Activated CD8-positive, alpha-beta memory T cell treated with anti-CD3 and anti-CD28 coated beads for 1 hour (primary cell): Measurements from ENCODE around the gene SLC10A6.

ENCODE experiments used
- DNase-seq, 2 donors: peaks; one replicate each; pipeline ENCODE4 v3.0.0-alpha.2; 2020; ENCODE audit warnings: low read depth in 1 of 2; ENCODE audit errors: extremely low read depth in 1 of 2

The SLC10A6 gene

GRCh38 chr4:86848136-86848535 lies 1.0 kb downstream of the SLC10A6 start:
- DNase-seq = no peak

GRCh38 chr4:86847571-86847970 lies 1.6 kb downstream of the SLC10A6 start:
- no peak for DNase-seq

GRCh38 chr4:86846921-86847320 lies 2.3 kb downstream of the SLC10A6 start:
- no peak for DNase-seq

- no peak for DNase-seq
Measured at GRCh38 chr4:86845593-86845992, 3.6 kb downstream of the SLC10A6 start.

- no peak for DNase-seq
Measured at GRCh38 chr4:86841309-86841708, 7.9 kb downstream of the SLC10A6 start.

- DNase-seq = no peak
Measured at GRCh38 chr4:86840858-86841257, 8.3 kb downstream of the SLC10A6 start.

- no peak for DNase-seq
Measured at GRCh38 chr4:86837691-86838503, 11.3 kb downstream of the SLC10A6 start.

GRCh38 chr4:86835677-86836076 lies 13.5 kb downstream of the SLC10A6 start:
- no peak for DNase-seq

GRCh38 chr4:86834901-86835300 lies 14.3 kb downstream of the SLC10A6 start:
- no peak for DNase-seq

GRCh38 chr4:86833615-86834014 lies 15.6 kb downstream of the SLC10A6 start:
- no peak for DNase-seq

- no peak for DNase-seq
Measured at GRCh38 chr4:86831262-86832130, 17.7 kb downstream of the SLC10A6 start.

GRCh38 chr4:86825511-86825910 lies 23.7 kb downstream of the SLC10A6 start:
- no peak for DNase-seq

- DNase-seq = no peak
Measured at GRCh38 chr4:86822136-86822535, 27.0 kb downstream of the SLC10A6 start.

- DNase-seq = no peak
Measured at GRCh38 chr4:86821151-86821550, 28.0 kb downstream of the SLC10A6 start.

GRCh38 chr4:86819561-86819960 lies 29.6 kb downstream of the SLC10A6 start:
- no peak for DNase-seq

- no peak for DNase-seq
Measured at GRCh38 chr4:86818841-86819240, 30.3 kb downstream of the SLC10A6 start.

- no peak for DNase-seq
Measured at GRCh38 chr4:86818211-86818610, 31.0 kb downstream of the SLC10A6 start.

- no peak for DNase-seq
Measured at GRCh38 chr4:86816501-86817273, 32.5 kb downstream of the SLC10A6 start.

GRCh38 chr4:86815653-86816052 lies 33.5 kb downstream of the SLC10A6 start:
- DNase-seq = no peak

GRCh38 chr4:86810847-86811246 lies 38.3 kb downstream of the SLC10A6 start:
- no peak for DNase-seq

GRCh38 chr4:86809809-86810208 lies 39.4 kb downstream of the SLC10A6 start:
- DNase-seq = no peak
